Stimulated activated CD8-positive, alpha-beta memory T cell treated with anti-CD3 and anti-CD28 coated beads, Interleukin-7, amount 100 ng/mL, for 4 hours (primary cell): ENCODE measurements around the gene RPS18.
A peak's percentile ranks its signal among the peaks of the same experiment; 100 is the strongest.

Source experiments
- DNase-seq, 2 donors: peaks; one replicate each; pipeline ENCODE4 v3.0.0-alpha.2; 2020; ENCODE audit warnings: low read depth in 2 of 2

Gene RPS18

GRCh38 chr6:33289784-33290315, 18.0 kb downstream of the RPS18 start:
- no peak for DNase-seq

GRCh38 chr6:33290459-33290858, 18.6 kb downstream of the RPS18 start:
- no peak for DNase-seq

GRCh38 chr6:33292996-33293682, 21.3 kb downstream of the RPS18 start:
- DNase-seq, result no peak

DNA sequence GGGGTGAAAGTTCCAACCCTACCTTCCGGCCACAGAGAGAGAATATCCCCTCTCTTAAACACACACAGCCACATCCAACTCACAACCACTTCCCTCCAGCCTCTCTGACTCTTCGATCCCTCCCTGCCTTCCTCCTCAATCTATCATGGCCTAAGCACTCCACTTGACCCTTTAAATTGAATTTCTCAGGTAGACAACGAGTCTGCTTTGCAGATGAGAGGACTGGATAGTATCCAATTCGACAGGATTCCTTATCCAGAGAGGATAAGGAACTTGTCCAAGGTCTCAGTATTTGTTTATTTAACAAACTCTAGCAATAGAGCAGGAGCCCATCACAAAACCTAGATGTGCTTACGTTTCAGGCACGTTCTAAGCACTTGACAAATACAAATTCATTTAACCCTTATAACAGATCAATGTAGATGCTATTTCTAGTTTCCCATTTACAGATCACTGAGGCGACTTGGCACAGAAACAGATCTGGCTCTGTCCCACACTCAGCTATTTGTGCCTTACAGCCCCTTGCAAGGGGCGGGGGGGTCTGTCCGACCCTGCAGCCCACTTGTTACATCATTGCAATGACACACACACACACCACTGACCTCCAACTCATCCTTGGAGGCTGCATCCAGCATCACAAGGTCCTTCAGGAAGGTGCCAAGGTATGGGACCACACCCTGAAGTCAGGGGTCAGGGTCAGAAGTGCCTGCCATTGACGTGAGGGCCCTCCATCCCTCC, 22.4 kb downstream of the RPS18 start:
- no peak for DNase-seq

- DNase-seq, result no peak
Observed at GRCh38 chr6:33295621-33296369, 23.9 kb downstream of the RPS18 start.

- no peak for DNase-seq
Observed at GRCh38 chr6:33296797-33297405, 25.0 kb downstream of the RPS18 start.

GRCh38 chr6:33297406-33297955, 25.6 kb downstream of the RPS18 start:
- DNase-seq, result no peak

DNA sequence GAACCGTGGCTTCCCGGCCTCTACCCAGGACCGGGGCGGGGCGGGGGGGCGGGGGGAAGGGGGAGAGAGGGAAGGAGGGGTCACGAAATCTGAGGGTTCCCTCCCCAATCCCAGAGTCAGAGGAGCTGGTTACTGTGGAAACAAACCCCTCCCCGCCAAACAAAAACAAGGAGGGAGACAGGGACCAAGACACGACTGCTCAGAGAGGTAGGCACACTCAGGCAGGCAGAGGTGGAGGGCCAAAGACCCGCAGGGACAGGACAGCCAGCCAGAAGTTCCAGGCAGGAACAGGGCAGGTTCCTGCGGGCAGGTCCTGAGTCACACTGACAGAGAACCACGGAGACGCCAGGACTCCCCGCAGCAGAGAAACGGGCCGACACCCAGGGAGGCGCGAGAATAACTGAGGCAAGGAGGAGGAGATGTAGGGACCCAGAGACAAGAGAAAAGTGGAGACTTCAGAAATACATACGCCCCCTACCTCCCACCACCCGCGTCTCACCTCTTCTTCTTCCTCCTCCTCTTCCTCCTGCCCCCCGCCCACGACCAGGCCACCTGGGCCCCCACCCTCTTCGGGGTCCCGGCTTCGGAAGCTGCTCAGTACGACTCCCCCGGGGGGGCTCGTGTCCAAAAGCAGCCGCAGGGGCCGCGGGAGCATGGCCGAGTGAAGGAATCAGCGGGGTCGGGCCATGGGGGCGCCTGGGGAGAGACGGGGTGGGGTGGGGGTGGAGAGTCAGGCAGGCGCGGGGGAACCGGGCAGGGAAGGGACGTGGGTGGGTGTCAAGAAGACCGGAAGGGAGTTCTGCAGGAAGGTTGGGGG, 26.3 kb downstream of the RPS18 start:
- DNase-seq, result peak; percentile 17 to 31

DNA sequence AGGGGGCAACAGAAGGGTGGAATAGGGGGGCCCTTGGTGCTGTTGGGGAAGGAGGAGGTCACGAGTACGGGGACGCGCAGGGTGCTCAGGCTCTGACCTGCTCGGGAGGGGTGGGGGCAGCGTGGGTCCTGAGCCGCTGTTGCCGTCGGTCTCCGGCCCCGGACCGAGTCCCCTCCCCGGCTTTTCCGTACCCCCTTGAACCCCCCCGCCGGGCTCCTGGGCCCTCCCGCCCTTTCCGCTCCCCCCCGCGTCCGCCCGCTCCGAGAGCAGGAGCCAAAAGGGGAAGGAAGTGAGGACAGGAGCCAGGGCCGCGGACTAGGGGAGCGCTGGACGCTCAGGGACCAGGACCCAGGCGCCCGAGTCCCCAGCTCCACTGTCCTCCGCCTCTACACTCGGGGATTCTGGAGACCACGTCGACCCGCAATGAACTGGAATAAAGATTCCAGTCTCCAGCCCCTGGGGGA, 26.9 kb downstream of the RPS18 start, which contains the start of gene RGL2:
Gene RGL2 (minus strand): TSS at position 170 of the 464 bp plus-strand sequence. CDS start 332 bp downstream, outside the sequence.
- DNase-seq, result peak; percentile 33 to 60

DNA sequence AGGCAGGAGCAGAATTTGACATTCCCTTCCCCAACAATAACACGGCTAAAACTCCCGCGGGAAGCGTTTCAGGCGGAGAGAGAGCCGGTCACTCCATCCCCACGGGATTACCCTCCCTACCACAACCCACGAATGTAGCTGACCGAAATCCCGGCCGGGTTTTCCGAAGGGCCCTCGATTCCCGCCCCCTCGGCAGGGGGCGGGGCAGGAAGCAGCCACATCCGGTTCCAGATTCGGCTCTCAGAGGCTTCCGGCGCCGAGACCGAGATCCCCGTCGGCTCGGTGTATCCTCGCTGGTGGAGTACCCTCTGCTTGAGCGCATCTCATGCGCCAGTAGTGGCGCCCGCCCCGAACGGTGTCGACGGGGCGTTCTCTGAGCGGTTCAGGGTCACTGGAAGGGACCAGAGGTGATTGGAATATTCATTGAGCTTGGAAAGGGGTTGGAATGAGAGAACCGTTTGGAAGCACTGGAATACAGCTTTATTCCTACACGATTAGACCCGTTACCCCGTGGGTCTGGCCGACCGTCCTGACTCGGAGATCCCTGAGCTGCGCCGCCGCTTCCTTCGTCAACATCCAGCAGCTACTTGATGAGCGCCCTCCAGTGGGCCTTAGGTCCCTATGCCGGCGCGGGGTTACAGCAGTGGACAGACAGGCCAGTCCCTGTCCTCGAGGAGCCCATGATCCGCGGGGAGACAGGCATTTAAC, 27.5 kb downstream of the RPS18 start:
- peak; percentile 86 to 90 for DNase-seq

DNA sequence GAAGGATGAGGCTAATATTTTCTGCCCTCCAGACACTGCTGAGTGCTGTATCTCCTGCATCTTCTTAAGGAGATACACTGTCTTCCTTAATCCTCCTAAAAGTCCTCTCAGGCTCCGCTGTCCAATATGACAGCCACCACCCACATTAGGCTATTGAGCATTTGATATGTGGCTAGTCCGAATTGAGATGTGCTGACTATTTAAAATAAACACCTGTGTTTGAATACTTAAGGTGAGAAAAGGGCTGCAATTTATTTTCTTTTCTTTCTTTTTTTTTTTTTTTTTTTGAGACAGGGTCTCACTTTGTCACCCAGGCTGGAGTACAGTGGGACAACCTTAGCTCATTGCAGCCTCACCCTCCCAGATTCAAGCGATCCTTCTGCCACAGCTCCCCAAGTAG, 30.0 kb downstream of the RPS18 start:
- no peak for DNase-seq

DNA sequence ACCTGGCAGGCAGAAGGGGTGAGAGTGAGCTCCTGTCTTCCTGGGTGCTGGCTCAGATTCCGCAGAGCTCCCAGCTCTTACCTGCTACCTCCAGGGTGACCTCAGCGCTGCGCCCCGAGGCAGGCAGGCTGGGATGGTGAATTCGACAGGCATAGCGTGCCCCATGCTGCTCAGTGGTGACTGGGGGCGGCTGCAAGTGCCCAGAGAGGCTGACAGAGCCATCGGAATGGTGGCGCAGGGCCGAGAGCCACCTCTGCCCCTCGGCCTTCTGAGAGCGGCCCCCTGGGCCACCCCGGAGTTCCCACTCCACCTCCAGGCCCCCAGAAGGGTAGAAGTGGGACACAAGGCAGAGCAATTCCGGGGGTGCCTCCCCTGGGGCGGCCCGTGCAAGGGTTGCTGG, 32.3 kb downstream of the RPS18 start:
- no peak for DNase-seq

- DNase-seq, result no peak
Observed at GRCh38 chr6:33305052-33305451, 33.2 kb downstream of the RPS18 start.

GRCh38 chr6:33306356-33306755, 34.5 kb downstream of the RPS18 start:
- no peak for DNase-seq

- peak; percentile 76 to 77 for DNase-seq
Observed at GRCh38 chr6:33312361-33313104, 40.7 kb downstream of the RPS18 start.

- DNase-seq, result peak in 1 of 2 donors; percentile 55
Observed at GRCh38 chr6:33313105-33313708, 41.3 kb downstream of the RPS18 start.

GRCh38 chr6:33313709-33314514, 42.0 kb downstream of the RPS18 start, which contains the start of gene TAPBP:
TSS of gene TAPBP (minus strand) at chr6:33314078. CDS start at chr6:33314041, 37 bp downstream.
- DNase-seq, result peak; percentile 83 to 87

GRCh38 chr6:33314515-33314942, 42.7 kb downstream of the RPS18 start:
- DNase-seq, result peak; percentile 57 to 62
